SHP77 treated with DMSO at 0.1 percent for 48 hours (cell line): Measurements from ENCODE around the gene NHERF2.
A peak's percentile ranks its signal among the peaks of the same experiment; 100 is the strongest.
"Not testable (repeated sequence)": the region's sequence is repeated elsewhere in the genome, so short reads cannot be mapped to it uniquely, and the experiment has no call there.

Experiments used
- DNase-seq: peaks from one replicate; lab custom pipeline; 2025; lab: John Stamatoyannopoulos, UW

Gene NHERF2

DNA sequence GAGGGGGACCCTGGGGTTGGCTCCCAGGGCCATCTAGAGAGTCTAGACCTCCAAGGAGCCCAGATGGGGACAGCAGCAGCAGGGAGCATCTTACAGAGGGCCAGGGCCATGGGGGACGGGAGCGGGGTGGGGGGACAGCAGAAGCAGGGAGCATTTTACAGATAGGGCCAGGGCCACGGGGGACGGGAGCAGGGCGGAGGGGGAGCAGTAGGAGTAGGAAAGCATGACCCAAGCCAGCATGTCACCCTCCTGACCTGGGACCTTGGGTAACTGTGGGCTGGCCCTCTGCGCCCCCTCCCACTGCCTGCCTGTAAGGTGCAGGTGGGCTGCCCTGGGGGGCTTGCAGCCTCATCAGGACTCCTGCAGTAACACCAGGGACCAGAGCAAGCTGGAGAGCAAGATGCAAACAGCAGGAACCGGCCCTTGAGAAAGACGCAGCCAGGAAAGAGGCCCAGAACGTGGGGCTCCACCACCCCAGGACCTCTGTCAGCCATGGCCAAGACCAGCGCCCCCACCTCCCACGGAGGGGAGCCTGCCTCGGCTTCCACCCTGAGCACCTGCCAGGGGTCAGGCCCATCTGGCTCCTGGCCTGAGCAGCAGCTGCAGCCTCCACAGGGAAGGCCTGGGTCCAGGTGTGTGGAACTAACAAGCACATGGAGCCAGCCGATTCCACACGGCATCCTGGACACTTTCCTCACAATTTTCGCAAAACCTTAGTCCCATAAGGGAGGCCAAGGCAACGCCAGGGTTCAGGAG is 19.4 kb upstream of the NHERF2 start:
- DNase-seq: no peak

DNA sequence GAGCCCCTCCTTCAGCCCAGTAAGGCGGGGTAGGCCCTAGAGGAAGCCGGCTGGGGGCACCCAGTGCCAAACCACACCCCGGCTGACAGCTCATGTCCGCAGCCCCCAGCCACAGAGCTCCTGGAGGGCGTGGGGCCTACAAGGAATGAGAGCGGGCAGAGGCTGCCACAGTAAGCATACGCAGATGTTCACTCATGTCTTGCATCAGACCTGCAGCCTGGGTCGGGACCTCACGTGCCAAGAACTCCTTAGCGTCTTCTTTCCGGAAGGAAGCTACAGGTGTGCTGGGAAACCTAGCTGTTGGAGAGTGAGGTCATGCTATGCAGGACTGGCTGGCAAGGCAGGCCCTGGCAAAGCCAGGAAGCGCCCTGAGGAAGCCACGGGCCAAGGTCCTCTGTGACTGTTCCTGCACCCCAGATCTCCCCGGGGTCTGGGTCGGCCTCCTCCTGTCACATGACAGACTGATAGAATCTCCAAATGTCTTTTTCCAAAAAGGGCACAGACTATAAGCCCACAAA is 18.6 kb upstream of the NHERF2 start:
- no peak for DNase-seq

DNA sequence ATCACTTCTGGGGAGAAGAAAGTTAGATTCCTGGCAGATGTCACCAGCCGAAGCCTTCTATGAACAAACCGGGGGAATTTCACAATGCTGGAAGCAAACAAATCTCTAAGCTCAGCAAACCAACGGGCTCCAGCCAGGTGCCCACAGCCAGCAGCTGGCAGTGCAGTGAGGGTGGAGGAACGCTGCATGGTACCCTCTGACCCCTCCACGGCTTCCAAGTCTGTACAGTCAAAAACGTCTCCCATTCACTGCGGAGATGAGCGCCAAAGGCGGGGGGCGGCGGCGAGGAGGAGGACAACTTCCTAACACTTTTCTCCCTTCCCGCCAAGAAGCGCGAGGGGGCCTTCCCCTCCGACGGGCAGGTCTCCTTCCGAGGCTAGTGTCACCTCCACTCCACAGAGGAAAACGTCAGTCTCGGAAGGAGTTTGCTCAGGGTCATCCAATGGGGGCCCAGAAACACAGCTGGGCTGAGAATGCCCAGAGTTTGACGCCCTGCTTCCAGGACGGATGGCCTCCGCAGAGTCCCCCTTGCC is 18.0 kb upstream of the NHERF2 start:
- no peak for DNase-seq

DNA sequence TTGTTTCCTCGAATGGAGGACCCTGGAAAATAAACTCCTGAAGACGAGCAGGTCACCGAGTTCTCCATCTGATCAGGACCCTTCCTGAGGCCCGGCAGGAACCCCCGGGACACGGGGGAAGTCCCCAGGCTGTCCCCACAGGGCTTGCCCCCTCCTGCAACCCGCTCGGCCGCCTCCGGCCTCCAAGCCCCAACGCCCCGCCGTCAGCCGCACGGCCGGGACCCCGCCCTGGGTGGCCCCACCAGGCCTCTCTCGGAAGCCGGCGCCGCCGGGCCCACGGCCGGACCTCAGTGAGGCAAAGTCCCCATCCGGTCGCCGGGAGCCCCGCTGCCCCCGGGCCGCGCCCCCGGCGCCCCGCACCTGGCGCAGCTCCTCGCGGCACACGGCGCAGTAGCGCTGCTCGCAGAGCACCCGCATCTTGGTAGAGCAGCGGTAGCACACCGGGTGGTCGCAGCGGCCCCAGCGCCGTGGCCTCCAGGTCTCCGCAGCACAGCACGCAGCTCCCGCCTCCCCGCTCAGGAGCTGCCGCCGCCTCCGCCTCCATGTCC is 17.5 kb upstream of the NHERF2 start:
- no peak for DNase-seq

DNA sequence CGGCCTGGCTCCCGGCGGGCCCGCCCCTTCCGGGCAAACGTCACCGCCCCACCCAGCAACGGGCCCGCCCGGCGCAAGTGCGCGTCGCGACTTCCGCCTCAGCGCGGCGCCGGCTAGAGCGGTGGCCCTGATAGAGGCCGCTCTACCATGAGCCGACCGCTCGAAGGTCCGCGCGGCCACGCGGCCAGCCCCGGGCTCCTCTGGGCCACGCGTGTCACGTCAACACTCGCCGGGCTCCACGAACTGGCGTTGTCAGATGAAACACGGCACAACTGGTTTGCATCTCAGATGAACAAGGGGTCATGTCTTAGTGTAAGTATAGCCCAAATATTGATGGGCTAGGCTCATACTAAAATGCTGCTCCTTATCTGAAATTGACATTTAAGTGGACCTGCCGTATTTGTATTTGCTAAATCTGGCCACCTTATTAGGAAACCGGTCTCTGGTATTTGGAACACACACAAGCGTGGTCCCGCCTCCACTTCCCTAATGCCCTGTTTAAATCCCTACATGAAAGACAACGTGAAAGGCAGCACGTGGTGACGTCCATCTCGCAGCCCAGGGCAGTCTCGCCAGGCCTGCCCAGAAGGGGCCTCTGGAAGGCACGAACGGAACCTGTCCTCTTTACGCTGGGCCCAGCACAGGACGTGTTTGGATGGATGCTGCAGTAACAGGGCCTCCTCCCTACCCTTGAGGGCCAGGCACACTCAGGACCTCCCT is 16.8 kb upstream of the NHERF2 start, which contains the start of gene ZNF598:
TSS of gene ZNF598 (minus strand) at position 31 of the 720 bp plus-strand sequence.
- DNase-seq: peak; percentile 25

DNA sequence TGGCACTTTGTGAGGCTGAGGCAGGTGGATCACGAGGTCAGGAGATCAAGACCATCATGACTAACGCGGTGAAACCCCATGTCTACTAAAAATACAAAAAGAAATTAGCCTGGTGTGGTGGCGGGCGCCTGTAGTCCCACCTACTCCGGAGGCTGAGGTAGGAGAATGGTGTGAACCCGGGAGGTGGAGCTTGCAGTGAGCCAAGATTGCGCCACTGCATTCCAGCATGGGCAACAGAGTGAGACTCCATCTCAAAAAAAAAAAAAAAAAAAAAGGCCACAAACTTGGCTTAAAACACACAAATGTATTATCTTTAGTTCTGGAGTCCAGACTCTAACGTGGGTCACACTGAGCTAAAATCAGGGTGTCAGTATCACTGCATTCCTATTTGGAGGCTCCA is 15.0 kb upstream of the NHERF2 start:
- DNase-seq: not testable (repeated sequence)

DNA sequence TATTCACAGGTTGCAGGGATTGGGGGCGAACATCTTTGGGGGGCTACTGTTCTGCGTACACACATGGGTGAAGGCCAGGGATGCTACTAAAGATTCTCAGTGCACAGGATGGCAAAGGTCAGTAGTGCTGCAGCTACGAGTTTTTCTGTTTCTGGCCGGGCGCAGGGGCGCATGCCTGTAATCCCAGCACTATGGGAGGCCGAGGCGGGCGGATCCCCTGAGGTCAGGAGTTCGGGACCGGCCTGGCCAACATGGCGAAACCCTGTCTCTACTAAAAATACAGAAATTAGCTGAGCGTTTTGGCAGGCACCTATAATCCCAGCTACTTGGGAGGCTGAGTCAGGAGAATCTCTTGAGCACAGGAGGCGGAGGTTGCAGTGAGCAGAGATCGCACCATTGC is 13.2 kb upstream of the NHERF2 start:
- DNase-seq: no peak

DNA sequence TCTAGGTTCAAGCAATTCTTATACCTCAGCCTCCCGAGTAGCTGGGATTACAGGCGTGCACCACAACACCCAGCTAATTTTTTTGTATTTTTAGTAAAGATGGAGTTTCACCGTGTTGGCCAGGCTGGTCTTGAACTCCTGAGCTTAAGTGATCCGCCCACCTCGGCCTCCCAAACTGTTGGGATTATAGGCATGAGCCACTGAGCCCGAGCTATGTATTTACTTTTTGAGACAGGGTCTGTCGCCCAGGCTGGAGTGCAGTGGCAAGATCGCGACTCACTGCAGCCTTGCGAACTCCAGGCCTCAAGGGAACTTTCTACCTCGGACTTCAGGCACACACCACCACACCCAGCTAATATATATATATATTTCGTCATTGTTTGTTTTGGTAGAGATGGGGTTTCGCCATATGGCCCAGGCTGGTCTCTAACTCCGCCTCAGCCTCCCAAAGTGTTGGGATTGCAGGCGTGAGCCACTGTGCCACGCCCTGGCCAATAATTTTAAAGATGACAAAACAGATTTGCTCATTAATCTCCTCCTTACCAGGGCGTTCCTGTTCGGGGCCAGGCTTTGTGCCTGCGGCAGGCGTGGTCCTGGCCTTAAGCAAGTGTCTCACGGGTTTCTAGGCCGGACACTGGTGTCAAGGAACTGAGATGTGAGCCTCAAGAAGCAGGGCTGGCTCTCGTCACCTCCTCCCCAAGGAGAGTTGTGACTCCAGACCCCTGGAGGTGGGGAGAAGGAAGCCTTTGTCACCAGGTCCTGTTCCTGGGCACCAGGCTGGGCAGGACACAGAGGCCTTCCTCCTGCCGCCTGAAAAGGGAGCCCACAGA is 11.4 kb upstream of the NHERF2 start:
- DNase-seq: no peak

DNA sequence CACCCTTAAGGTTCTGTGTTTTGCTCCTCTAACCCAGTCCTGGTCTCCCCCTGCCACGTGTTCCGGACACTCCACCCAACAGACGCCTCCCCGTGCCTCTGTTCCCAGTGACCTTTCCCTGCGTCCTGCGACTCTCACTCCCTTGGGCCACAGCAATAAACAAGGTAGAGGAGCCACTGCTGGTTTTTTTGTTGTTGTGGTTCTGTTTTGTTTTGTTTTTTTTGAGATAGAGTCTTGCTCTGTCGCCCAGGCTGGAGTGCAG is 10.8 kb upstream of the NHERF2 start:
- no peak for DNase-seq

DNA sequence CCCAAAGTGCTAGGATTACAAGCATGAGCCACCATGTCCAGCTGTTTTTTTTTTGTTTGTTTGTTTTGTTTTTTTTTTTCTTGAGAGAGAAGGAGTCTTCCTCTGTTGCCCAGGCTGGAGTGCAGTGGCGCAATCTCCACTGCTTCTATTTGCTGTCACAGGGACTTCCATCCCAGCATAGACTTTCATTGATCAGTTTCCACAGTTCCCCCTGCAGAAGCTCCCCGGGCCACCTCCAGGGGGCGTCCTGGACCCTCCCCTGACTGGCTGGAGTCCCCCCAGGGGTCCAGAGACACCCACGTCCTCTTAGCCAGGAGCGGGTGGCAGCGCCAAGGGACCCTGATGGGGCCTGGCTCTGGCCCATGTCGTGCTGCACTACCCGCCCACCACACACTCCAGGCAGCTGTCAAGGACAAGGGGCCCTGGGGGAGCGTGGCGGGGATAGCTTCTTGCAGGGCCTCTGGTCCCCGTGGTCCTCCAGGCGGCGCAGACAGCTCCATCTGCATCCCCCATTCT is 10.2 kb upstream of the NHERF2 start:
- DNase-seq: no peak

DNA sequence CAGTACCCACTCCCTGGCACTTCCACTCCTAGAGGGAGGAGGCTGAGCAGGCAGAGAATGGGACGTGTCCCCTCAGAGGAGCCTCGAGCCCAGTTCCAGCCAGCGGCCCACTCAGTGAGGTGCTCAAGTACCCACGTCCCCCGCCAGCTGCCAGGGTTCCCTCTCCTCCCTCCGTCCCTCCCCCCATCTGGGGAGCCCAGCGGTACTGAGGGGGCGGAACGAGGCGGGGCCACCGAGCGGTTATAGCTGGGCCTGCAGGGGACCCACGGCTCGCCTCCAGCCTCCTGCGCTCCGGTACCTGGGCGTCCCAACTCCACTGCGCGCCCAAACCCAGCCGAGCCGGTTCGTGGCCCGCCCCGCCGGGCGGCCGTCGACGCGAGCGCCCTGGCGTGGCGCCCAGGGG is 7.2 kb upstream of the NHERF2 start, which contains the start of gene NPW:
TSS of gene NPW (plus strand) at position 268 of the 403 bp plus-strand sequence.
- DNase-seq: no peak

DNA sequence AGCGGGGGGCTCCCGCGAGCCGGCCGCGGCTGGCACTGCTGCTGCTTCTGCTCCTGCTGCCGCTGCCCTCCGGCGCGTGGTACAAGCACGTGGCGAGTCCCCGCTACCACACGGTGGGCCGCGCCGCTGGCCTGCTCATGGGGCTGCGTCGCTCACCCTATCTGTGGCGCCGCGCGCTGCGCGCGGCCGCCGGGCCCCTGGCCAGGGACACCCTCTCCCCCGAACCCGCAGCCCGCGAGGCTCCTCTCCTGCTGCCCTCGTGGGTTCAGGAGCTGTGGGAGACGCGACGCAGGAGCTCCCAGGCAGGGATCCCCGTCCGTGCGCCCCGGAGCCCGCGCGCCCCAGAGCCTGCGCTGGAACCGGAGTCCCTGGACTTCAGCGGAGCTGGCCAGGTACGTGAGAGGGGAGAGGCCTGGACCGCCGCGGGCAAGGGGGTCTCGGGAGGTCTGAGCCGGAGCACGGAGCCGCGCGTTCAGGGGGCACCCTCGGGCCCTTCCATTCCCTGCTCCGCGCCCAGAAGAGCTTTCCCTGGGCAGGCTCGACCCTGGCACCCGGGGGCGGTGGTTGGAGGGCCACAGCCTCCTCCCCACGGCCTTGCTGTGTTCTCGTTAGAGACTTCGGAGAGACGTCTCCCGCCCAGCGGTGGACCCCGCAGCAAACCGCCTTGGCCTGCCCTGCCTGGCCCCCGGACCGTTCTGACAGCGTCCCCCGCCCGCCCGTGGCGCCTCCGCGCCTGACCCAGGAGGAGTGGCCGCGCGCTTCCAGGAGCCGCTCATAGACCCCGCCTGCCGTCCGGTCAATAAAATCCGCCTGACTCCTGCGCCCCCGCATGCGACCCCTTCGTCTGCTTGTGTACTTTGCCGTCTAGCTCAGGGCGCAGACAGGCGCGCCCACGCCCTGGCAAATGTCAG is 6.5 kb upstream of the NHERF2 start:
- DNase-seq: no peak

DNA sequence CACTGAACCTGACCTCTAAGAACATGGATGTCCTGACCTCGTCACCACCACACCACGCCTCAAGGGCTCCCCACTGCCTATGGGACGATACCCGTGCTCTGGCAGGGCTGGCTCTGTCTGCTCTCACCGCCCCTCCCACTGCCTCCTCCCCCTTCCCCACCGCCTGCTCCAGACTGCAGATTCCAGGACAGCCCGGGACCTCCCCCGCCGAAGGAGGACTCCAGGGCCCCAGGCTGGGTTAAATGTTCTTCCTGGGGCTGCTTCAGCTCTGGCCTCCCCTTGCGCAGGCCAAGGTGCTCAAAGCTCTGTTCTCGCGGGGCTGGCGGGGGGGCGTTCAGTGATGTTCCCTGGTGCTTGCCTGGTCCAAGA is 4.0 kb upstream of the NHERF2 start:
- DNase-seq: no peak

DNA sequence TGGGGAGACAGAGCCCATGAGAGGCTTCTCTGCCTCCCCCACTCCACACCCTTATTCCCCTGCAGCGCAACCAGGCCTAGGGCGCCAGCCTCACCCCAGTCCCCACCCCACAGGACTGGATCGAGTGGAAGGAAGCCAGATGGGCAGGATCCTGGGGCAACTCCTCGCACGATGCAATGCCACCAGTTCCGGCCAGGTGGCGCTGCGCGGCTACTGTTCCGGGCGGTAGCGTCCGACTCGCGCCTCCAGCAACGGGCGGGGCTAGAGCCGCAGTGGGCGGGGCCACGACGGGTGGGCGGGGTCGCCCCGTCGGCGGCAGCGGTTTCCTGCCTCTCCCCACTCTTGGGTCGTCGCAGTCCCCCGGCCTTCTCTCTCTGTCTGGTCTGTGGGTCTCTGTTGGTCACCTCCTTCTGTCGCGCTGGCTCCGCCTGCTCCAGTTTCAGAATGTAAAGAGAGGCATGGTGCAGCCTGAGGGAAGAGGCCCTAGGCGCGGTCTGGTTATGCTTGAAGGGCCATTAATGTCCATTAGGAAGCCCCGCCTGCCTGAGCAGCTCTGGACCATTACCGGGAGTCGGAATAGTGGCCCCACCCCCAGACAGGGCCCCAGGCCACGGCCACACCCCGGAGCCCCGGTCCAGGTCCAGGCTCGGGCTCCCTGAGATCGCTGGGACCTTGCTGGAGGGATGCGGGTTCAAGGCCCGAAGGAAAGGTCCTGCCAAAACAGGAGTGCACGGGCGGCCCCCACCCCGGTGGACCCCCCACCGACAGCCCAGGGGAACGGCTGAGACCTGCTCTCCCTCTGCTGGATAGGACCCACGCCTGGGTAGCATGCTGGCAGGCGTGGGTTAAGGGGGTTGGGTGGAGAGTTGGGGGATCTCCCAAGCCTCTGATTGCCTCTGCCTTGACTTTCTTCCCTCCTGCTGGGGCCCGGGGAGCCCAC is 3.3 kb upstream of the NHERF2 start:
- peak; percentile 40 for DNase-seq

DNA sequence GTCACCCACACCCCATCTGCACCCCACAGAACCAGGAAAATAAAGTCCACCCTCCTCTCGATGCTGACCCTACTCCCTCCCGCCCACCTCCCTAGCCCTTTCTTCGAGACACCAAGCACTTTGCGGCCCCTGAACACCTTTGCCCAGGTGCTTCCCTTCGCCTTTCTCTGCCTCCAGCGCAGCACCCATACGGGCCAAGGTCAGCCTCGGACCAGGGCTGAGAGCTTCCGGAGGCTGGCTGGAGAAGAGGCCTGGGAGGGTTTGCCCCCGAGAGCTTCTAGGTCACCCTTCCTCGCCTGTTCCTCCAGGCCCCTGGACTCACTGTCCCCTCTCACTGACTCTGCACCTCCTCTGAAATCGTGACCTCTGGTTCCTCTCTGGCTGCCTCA is 2.7 kb upstream of the NHERF2 start:
- no peak for DNase-seq

DNA sequence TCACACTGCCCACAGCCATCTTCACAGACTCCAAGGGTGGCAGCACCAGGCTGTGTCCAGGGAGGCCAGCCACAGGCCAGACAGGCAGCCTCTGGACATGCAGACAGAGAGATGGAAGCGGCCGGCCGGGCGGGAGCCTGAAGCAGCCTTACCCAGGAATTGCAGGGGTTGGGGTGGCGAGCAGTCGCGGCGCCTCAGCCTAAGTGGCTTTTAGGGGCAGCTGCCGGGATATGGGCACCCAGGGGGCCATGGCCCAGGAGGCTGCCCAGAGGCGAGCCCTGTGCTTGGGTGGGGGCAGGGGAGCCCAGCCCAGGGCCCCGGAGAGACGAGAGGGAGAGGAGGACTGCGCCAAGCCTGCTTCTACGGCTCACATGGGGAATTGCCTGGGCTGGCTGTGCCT is 1.5 kb upstream of the NHERF2 start:
- no peak for DNase-seq

DNA sequence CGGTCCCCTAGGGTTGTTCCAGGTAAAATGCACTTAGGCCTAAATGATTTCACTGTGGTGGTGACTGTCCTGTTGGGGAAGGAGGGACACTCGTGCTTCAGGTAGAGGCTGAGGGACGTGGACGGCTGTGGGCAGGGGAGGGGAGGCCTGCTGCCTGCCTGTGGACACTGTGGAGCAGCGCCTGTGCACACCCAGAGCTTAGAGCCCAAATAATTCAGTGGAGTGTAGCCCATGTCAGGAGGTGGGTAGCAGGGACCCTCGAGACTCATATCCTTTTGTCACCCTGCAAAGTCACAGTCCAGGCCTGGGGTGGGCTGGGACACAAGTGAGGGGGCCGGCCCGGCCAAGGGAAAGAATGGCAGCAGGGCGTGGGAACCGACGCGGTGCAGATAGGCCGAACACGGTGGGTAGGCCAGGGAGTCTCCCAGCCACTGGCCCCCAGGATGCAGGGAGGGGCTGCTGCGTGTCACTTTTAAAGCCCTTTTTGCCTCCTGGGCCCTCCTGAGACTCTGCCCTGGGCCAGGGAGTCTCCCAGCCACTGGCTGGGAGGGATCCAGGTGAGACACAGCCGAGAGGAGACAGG is 733 bp upstream of the NHERF2 start:
- no peak for DNase-seq

DNA sequence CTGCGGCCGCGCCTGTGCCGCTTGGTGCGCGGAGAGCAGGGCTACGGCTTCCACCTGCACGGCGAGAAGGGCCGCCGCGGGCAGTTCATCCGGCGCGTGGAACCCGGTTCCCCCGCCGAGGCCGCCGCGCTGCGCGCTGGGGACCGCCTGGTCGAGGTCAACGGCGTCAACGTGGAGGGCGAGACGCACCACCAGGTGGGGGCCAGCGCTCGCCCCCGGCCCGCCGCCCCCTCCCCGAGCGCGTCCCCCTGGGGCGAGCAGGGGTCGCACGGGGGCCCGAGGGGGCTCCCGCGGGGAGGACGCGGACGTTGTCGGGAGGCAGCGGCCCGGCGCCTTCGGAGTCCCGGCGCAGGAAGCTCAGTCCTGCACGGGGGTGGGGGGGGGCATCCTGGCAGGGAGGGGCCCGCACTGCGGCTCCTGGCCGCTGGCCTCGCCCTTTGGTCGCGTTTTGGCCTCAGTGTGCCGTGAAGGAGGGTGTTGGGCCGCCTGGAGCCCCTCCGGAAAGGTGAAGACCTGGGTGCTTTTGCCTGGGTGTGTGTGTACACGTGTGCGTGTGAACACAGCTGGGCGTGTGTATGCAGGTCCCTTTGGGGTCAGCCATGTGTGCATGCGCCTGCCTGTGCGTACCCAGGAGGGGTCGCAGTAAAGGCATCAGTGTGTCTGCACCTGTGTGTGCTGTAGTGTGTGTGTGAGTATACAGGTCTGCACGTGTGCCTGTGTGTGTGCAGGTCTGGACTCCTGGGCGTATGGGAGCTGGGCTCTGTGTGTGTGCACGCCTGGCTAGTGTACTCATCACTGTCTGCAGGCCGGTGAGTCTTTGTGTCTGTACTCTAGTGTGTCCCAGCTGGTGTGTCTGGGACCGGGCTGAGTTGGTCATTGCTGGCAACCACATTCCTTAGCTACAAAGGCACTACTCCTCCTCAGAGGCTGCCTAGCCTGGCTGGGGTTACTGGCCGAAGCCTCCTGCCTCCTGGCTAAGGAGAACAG is 615 bp downstream of the NHERF2 start:
- DNase-seq: no peak
